Psoas muscle (tissue), 8 donors: ENCODE data around the gene RAP1B. TPM values are rescaled to one million over a fixed set of nuclear protein-coding genes. Genes with fewer than 3 reads are reported as not detected.

Experiments used
- ATAC-seq, 4 donors: fragments of 200-7000 bp; cut with Tn5 transposase; one replicate each; pipeline ENCODE4 v1.9.1; 2020; ENCODE audit warnings: moderate library complexity in 3 of 4, mild to moderate bottlenecking in 2 of 4
- DNase-seq, 2 donors: peaks; one replicate each; pipeline ENCODE4 v3.0.0-alpha.2; 2020
- H3K27ac ChIP-seq: fragments of 200-600 bp; one replicate; pipeline ENCODE4 v1.8.0; 2022
- H3K27me3 ChIP-seq, 3 donors: fragments of 200-600 bp in 1 of 3; one replicate each; pipeline versions ENCODE4 v1.6.1 to v1.8.0; 2013 to 2022; ENCODE audit warnings: low read length in 2 of 3, mild to moderate bottlenecking in 2 of 3, moderate library complexity in 1 of 3; ENCODE audit not compliant: insufficient read depth in 3 of 3
- H3K36me3 ChIP-seq, 2 donors: fragments of 200-600 bp in 1 of 2; one replicate each; pipeline versions ENCODE4 v1.6.1 to v1.8.0; 2013 to 2022; ENCODE audit warnings: low read depth in 1 of 2, mild to moderate bottlenecking in 1 of 2, moderate library complexity in 1 of 2; ENCODE audit not compliant: insufficient read depth in 1 of 2
- H3K4me1 ChIP-seq: fragments of 200-600 bp; one replicate; pipeline ENCODE4 v1.8.0; 2022
- H3K4me3 ChIP-seq: fragments of 200-600 bp; one replicate; pipeline ENCODE4 v1.8.0; 2022; ENCODE audit warnings: mild to moderate bottlenecking
- H3K9me3 ChIP-seq: fragments of 200-600 bp; one replicate; pipeline ENCODE4 v1.8.0; 2022
- WGBS, 3 donors: extraction: QIAGEN DNeasy Blood & Tissue Kit; methylation state at CpG; one replicate each; pipeline versions ENCODE4 v1.1.6 to v1.1.7; 2013; 5-methylcytosine and 5-hydroxymethylcytosine counted together
- intact Hi-C, 2 donors: fragments of 100-400 bp; cut with DNase I; formaldehyde crosslinking; loops; one replicate each; pipeline versions ENCODE4 v1.11.0 to v1.14.2; 2022
- polyA plus RNA-seq, 3 donors: library from polyadenylated mRNA; stranded (reverse); fragments of 200-250 nt; gene quantifications; one replicate each; pipeline ENCODE4 v1.2.3, GENCODE V29; 2013
- total RNA-seq, 4 donors: library from RNA; stranded (reverse); fragmentation: NEBNext Ultra II Directional in 2 of 4; extraction: Animal tissue kit (Norgen Biotek cat#: 25700) in 2 of 4; gene quantifications; one replicate each; pipeline versions ENCODE4 v1.2.1 to v1.2.4, GENCODE V29; 2021 to 2023
- TF ChIP-seq, protein P1 (sequence below): fragments of 200-600 bp; IDR thresholded peaks from one replicate; pipeline ENCODE4 v1.8.0; 2022; ENCODE audit warnings: antibody characterized with exemption
- donor health status: healthy with polysubstance abuse.
- donor health status: DM: no; HTN: no; CAD: no; lungs with moderate emphysema.
- donor health status: Bipolar disorder and iron deficiency.
- donor health status: healthy.
- donor health status: DM: yes; HTN: yes; CAD: no.
- donor health status: DM: no; HTN: no; CAD: no.
- donor health status: DM: no; HTN: no; CAD: no.
- donor health status: DM: yes; HTN: yes; CAD: no.

RAP1B gene
- total and polyA plus RNA-seq, 7 donors, result 36.2 to 85.7 (median 59.0) TPM

DNA sequence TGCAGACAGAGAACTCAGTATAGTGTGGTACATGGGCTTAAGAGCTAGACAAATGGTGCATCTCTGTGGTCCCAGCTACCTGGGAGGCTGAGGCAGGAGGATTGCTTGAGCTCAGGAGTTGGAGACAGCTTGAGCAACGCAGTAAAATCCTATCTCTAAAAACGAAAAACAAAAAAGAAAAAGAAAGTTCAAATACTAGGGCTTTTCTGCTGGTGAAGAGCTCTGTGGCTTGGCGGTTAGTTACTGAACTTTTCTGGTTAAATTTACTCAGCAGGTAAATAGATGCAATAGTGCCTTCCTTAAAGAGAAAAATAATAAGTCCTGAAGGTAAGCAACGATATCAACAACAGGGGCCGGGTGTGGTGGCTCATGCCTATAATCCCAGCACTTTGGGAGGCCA lies 31.4 kb upstream of the RAP1B start:
- Histone ChIP-seq H3K27ac (no peak overlapping the region), H3K4me3 (no peak overlapping the region), H3K36me3 (no peaks in the 10 kb centered on the region), H3K27me3 (no peaks in the 10 kb centered on the region), H3K9me3 (no peaks in the 10 kb centered on the region), H3K4me1 (no peaks in the 10 kb centered on the region)
- intact Hi-C loops, result no loop called here
- TF ChIP-seq, protein P1, sequence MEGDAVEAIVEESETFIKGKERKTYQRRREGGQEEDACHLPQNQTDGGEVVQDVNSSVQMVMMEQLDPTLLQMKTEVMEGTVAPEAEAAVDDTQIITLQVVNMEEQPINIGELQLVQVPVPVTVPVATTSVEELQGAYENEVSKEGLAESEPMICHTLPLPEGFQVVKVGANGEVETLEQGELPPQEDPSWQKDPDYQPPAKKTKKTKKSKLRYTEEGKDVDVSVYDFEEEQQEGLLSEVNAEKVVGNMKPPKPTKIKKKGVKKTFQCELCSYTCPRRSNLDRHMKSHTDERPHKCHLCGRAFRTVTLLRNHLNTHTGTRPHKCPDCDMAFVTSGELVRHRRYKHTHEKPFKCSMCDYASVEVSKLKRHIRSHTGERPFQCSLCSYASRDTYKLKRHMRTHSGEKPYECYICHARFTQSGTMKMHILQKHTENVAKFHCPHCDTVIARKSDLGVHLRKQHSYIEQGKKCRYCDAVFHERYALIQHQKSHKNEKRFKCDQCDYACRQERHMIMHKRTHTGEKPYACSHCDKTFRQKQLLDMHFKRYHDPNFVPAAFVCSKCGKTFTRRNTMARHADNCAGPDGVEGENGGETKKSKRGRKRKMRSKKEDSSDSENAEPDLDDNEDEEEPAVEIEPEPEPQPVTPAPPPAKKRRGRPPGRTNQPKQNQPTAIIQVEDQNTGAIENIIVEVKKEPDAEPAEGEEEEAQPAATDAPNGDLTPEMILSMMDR, result no peak
- ATAC-seq, result no peak
- DNase-seq, result no peak
- 79 to 84% (median 79%) methylated on average over 5 of the region's 5 CpGs for WGBS, 3 donors

DNA sequence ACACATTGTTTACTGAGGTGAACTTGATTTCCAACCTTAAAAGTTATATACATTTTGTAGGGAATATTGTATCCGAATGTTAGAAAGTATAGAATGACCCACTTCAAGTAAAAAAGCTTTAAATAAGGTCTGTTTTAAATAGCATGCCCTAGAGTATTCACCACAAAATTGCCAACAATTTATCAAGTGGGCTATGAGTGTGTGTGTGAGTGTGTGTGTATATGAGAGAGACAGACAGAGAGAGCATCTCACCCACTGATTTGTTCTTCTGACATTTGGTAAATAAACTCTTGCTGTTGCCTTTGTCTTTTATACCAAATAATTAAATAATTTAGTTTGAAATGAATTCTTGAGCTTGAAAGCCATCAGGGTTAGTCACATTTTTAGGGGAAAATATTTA lies 29.8 kb upstream of the RAP1B start:
- Histone ChIP-seq H3K27ac (no peak overlapping the region), H3K4me3 (no peak overlapping the region), H3K4me1 (no peaks in the 10 kb centered on the region), H3K36me3 (no peaks in the 10 kb centered on the region), H3K9me3 (no peaks in the 10 kb centered on the region), H3K27me3 (peaks cover 0 to under 1% (median 0%) of the 10 kb centered on the region in 3 donors)
- DNase-seq (no peak), ATAC-seq (no peak)
- intact Hi-C loops, result no loop called here
- TF ChIP-seq, protein P1, result no peak
- WGBS, 3 donors, result 88 to 96% (median 90%) methylated on average over 1 of the region's 1 CpG

DNA sequence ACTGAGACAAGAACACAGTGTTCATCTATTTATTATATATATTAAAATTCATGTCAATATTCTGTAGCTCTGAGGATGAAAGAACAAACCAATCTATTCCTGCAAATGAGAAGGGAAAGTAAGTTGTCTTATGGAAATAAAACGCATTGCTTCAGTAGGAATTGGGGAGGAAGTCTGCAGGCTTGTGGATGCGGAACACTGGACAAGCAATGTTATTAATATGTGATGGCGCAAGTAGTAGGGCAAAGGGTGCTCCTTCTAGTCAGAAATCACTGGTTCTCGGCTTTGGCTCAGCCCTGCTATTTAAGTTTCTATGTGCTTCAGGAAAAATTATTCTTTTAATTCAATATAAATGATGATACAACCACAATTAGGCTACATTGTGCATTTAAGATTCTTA lies 28.8 kb upstream of the RAP1B start:
- no peak for DNase-seq
- Histone ChIP-seq H3K9me3 (no peaks in the 10 kb centered on the region), H3K27ac (no peak overlapping the region), H3K4me3 (no peak overlapping the region), H3K4me1 (no peaks in the 10 kb centered on the region), H3K36me3 (no peaks in the 10 kb centered on the region), H3K27me3 (peaks cover 0 to 2% (median 0%) of the 10 kb centered on the region in 3 donors)
- ATAC-seq, result no peak
- WGBS, 3 donors, result 93 to 95% (median 94%) methylated on average over 4 of the region's 4 CpGs
- intact Hi-C loops, result no loop called here
- TF ChIP-seq, protein P1, result no peak

- DNase-seq, result no peak
Observed at GRCh38 chr12:68585966-68586365, 24.7 kb upstream of the RAP1B start.

DNA sequence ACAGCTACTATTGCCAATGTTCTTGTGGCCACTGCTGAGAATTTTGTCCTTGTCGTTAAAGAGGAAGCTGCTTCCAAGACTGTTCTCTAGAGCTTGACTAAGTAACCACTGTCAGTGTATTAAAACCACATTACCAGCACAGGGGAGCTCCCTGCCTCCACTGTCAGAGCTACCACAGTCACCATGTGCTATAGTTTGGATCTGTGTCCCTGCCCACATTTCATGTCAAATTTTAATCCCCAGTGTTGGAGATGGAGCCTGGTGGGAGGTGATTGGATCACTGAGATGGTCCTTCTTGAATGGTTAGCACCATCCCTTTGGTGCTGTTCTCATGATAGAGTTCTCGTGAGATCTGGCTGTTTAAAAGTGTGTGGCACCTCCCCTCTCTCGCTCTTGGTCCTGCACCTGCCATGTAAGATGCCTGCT lies 23.2 kb upstream of the RAP1B start:
- intact Hi-C loops, result no loop called here
- peaks cover 0 to 2% (median 0%) of the 10 kb centered on the region in 3 donors for H3K27me3 ChIP-seq
- H3K4me1 ChIP-seq, result no peaks in the 10 kb centered on the region
- no peaks in the 10 kb centered on the region for H3K9me3 ChIP-seq
- H3K4me3 ChIP-seq, result no peak overlapping the region
- WGBS, 3 donors, result 77 to 89% (median 78%) methylated on average over 3 of the region's 3 CpGs
- no peaks in the 10 kb centered on the region for H3K36me3 ChIP-seq
- DNase-seq (no peak), ATAC-seq (no peak)
- TF ChIP-seq, protein P1, result no peak
- H3K27ac ChIP-seq, result no peak overlapping the region

More at GRCh38 chr12:68585966-68586365, 24.7 kb upstream of the RAP1B start:
- ATAC-seq, result no peak
- 87 to 88% (median 88%) methylated on average over 5 of the region's 5 CpGs for WGBS, 3 donors
- Histone ChIP-seq H3K27me3 (peaks cover 0 to 2% (median 0%) of the 10 kb centered on the region in 3 donors), H3K4me1 (no peaks in the 10 kb centered on the region), H3K36me3 (no peaks in the 10 kb centered on the region), H3K4me3 (no peak overlapping the region), H3K27ac (no peak overlapping the region), H3K9me3 (no peaks in the 10 kb centered on the region)
- intact Hi-C loops, result no loop called here
- TF ChIP-seq, protein P1, result no peak
